ENCODE results near the gene GPR25.

GPR25 gene

DNA sequence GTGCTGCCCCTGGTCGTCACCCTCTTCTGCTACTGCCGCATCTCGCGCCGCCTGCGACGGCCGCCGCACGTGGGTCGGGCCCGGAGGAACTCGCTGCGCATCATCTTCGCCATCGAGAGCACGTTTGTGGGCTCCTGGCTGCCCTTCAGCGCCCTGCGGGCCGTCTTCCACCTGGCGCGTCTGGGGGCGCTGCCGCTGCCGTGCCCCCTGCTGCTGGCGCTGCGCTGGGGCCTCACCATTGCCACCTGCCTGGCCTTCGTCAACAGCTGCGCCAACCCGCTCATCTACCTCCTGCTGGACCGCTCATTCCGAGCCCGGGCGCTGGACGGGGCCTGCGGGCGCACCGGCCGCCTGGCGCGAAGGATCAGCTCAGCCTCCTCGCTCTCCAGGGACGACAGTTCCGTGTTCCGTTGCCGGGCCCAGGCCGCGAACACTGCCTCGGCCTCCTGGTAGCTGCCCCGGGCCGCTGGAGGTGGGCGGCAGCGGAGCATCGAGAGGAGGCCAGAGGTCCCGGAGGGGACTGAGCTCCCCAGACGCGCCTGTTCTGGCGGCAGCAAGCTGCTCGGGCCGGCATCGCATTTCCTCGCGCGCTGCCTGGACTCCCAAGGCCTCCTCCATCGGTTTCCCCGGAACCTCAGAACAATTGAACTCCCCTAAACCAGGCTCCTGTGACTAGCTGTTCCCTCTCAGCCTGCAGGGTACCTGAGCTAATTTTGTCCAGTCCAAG lies 1.1 kb downstream of the GPR25 start:
- DNase-seq, result no peak

DNA sequence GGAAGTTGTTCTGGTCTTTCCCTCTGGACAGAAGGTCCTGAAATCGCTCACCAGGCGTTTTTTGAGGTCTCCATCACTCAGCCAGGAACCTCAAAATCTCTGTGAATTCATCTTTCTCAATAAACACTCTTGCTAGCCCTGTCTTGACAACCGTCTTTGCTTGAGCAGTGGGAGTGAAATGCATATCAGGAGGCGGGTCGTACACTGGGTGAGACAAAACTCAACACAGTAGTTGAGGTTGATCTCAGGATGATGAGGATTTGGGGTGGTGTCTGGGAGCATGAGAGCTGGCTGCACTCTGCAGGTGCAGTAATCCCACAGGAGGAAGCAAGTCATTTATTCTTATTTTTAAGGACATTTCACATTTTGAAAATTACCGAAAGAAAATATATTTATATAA lies 1.9 kb downstream of the GPR25 start:
- DNase-seq, result no peak

DNA sequence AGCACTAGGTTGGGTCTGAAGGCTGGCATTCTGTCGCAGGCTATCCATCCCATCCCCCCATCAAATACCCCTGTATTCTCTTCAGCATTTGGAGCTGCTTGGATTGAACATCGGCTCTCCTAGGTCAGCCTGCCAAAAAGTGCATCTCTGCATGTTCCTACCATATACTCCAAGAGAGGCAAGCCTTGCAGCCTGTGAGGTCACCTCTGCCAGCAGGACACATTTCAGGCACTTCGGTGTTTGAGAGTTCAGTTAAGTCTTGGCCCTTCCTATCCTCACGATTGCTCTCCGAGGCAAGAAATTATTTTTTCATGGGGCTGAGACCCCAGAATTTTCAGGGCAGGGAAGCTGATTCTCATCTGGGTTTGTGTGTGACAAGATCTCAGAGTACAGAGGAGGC lies 2.6 kb downstream of the GPR25 start:
- DNase-seq, result no peak

DNA sequence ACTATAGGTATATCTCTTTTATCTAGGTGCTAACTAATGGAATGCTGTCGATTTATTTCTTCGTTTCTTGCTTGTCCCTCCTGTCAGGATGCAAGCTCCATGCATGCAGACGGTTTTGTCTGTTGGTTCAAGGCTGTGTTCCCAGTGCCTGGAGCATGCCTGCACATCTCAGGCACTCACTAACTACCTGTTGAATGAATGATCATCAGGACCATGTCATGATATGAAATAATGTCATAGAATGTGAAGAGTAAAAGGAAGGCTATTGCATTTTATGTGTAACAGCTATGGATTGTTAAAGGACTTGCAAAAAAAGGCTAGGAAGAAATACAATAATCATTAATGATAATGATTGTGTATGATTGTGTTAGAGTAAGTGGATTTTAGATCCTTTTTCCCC lies 4.2 kb downstream of the GPR25 start:
- DNase-seq, result no peak

DNA sequence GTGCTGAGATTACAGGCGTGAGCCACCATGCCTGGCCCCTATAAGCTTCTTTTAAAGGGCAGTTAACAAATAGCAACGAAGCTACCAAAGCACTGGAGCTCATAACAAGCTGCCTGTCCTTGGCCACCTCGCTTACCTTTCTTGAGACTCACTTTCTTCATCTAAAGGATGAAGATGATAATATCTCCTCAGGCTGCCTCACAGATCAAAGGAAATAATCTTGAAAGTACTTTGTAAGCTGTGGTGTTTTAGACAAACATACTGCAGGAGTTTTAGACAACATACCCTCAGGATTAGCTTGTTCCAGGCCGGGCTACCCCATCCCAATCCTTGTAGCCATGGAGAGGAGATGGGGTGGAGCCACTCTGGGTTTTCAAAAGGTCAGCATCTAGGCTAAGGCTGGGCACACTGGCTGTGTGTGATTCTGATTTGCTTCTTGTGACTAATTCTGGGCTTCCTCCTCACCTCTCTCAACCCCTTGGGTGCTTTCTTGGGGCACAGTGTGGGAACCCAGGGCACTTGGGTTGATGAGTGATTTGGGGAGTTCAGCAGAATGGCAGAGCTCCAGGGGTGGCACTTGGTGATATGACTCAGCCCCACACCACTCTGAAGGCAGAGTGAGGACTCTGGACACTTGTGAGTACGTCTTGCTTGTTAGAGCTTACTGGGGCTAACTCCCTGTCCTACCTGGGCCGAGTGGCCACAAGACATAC lies 5.2 kb downstream of the GPR25 start:
- DNase-seq, result no peak

DNA sequence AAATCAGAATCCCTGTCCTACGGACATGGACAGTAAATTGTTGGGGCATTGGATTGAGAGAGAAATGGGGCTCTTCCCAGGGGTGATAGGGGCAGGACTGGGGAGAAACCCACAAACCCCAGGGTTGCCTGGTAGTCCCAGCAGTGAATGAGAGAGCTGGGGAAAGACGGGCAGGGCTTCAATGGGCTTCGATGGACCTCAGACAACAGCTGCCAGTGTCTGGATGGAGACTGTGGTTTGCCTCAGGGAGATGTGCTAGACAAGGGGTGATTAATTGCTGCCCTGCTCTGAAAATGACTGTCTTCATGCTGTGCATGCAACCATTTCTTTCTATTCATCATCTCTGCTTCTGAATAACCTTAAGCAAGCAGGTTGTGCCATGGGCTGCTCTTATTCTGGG lies 7.4 kb downstream of the GPR25 start:
- DNase-seq, result no peak

DNA sequence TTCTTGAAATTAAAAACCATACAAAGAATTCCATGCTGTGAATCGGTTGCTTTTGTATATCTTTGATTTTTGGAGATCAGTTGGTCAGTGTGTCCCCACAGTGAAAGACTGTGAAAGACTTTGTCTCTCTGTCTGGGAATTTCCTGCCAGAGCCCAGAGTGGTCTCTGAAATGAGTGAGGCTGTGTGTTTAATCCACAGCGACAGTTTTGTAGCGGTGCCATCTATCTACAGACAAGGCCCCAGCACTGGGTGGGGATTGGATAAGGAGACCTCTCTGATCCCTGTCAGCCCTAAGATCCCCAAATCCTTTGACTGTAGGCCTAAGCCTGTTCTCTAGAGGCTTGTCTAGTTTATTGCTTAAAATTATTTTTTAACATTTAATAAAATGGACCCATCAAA lies 10.3 kb downstream of the GPR25 start:
- DNase-seq, result no peak

DNA sequence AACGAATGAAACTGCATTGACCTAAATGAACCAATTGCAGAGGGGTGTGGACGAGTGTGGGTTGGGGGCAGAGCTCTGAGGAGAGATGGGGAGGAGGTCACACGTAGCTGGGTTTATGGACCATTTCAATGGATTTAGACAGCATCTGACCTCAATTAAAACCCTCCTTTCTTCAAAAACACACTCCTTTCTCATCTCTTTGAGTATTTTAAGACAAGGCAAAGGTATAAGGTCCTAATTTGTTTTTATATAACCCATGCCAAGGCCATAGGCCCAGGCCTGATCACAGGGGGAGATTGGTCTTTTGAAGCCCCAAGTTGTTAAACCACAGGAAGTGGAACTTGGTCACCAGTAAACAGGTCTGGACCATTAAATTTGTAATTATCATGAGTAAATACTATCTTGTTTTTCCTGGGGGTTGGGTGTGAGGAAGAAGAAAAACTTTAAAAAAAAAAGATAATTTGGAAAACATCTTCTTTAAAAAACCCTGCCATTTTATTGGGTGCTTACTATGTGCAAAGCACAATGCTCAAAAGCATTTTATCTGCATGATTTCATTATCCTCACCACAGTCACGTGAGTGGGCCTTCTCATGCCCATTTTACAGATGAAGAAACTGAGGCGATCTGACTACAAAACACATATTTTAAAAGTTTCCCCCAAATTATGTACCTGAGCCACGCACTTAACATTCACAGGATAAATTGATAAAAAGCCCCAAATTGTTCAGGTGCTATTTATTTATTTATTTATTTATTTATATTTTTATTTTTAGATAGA lies 13.0 kb downstream of the GPR25 start:
- no peak for DNase-seq

DNA sequence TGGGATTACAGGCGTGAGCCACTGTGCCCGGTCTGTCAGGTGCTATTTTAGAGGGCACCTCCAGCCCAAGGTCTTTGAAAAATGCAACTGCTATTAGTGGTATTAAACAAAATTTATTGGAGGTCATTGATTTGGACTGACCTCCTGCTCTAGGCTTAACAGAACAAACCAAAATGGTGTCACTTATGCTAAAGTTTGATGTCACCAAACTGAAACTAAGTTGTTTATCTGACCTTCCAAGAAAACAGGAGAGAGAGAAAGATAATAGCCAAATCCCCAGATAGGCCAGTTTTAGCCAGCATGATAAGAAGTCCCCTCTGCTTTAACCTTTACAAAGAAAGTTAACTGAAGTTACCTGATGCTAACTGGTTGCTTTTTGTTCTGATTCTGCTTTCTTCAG lies 13.8 kb downstream of the GPR25 start:
- no peak for DNase-seq

DNA sequence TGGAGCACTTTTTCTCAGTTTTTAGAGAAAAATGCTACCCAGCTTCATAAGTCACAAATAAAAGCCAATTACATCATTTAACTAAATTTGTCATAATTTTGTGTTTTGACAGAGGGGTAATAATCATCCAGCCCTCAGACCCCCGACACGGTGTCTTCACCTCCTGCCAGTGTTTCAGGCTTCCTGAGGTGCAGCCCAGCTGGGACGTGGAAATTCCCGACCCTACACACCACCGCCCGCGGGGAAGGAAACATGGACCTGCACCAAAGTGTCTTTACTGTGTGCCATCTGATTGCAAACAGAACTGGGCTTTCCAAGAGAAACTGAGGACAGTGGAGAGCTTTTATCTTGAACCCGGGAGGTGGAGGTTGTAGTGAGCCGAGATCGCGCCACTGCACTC lies 14.3 kb downstream of the GPR25 start:
- DNase-seq, result no peak

DNA sequence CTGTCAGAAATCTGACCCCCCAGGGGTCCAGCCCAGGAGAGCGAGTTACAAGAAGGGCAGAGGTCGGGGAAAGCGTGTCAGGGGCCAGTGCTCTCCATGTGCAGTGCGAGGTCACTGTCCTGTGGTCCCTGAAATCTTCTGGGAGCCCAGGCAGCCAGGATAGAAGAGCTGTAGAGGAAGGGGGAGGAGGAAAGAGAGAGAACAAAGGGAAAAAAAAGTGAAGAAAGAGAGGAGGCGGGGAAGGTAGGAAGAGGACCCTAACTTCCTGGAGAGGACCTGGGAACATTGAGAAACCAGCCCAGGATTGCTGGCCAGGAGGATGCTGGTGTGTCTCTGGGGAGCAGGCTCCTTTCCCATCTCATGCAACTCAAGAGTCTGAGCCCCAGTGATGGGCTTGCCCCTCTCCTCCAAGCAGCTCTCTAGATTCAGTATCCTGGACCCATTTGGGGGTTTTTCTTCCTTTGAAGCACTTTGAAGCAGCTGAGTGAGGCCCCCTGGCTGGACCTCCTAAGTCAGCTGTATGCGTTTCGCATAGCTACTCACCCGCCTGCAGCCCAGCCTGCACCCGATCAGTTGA lies 15.1 kb downstream of the GPR25 start:
- no peak for DNase-seq

DNA sequence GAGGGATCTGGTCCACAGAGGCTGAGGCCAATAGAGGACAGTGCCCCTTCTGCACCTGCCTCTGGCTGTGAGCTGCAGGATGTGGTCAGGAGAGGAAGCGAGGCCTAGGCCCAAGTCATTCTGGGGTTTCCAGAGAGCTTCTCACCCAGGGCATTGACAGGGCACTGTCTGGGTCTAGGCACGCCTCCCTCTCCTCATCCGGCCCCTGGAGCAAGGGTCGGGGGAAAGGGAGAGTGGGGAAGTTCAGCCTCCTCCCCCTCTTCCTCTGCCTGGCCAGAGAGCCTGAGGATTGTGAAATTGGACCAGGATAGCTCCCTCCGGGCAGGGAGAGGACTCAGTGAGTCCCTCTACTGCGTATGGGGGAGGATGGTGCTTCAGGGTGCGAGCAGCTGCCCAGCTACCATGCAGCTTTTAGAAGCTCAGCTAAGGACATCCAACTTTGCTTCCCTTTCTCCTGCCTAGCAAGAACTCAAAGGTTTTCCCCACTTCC lies 15.6 kb downstream of the GPR25 start:
- DNase-seq, result no peak

DNA sequence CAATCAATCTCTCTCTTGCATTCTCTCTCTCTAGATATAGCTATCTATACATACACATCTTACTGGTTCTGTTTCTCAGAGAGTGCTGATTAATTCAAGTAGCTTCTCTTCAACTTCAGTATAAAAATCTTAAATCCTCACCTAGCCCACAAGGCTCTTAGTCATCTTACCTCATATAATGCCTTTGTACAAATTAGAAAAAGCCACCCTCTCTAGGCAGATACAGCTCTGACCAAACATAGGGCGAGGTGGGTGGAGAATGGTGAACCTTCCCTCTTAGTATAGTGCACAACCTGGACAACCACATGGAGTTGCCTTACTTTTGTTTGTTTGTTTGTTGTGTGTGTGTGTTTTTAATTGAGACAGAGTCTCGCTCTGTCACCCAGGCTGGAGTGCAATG lies 16.8 kb downstream of the GPR25 start:
- no peak for DNase-seq

DNA sequence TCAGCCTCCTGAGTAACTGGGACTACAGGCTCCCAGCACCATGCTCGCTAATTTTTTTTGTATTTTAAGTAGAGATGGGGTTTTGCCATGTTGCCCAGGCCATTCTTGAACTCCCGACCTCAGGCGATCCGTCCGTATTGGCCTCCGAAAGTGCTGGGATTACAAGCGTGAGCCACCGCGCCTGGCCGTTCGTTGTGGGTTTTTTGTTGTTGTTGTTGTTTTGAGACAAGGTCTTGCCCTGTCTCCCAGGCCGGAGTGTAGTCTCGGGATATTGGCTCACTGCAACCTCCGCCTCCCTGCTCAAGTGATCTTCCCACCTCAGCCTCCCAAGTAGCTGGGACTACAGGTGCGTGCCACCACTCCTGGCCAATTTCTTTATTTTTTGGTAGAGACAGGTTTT lies 17.2 kb downstream of the GPR25 start:
- no peak for DNase-seq

DNA sequence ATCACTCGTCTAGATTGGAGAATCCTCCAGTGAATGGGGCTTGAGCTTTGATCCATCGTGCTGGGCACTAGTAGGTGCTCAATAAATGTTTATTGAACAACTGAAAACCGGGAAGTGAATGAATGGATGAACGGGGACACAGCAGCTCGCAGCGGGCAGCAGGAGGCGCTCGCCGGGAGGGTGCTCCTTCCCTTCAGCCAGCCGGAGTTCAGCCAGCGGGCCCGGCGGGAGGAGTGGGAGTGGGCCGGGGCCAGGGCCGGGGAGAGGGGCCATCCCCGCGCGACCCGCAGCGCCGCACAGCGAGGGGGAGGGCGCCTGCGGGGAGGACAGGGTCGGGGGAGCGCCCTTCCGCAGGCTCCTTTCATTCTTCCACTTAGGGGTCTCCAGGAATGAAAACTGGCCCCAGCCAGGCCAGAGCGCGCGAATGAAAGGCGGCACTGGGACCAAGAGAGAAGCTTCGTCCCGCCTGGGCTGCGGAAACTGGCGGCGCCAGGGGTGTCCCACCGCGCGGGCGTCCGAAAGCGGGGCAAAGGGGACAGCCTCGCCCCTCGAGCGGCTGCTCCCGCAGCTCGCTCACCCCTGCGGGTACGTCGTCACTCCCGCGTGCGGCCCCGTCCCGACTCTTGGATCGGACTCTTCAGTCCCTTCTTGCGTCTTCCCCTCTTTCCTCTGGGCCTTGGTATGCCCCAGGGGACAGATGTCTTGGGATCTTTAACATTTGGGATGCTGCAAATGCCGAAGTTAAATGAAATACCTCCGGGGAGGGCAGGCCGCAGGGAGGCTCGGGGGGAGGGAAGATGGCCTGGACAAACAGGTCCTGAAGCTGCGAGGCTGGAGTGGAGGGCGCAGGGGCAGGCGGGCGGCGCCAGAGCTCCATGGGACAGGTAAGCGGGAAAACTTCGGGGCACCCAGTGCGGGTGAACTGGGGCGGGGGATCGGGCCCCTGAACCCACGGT lies 18.3 kb downstream of the GPR25 start:
- DNase-seq, result no peak

DNA sequence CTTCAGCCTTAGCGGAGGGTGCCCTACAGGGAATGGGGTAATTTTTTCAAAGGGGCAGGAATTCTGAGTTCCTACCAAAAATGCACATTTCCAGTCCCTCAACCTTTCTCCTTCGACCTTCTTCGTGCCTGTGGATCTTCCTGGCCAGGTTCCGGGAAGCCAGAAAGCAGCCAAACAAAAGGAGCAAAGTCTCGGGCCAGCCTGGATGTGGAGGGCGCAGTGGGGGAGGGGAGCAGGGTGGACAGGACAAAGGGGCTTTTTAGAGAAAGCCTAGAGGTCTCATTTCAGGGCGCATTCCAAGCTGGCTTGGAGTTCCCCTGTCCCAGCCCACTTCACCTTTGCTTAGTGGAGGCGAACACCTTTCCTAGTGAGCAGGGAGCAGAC lies 19.0 kb downstream of the GPR25 start:
- no peak for DNase-seq

DNA sequence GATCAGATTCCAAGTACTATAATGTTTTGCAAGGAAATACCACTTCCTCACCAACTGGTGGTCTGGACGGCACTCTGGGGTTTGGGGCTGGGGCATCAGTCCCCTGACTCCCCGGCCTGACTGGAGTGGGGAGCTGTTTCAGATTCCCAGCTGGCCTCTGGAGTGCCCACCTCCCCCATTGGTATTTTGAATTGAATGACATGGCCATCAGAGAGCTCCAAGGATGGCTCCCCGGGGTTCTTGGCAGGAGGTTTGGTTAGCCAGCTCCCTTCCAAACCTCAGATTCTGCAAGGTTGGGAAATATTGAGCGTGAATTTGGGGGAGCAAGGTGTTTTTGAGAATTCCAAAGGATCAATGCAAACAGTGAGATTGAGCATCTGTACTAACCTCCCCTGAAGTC lies 19.8 kb downstream of the GPR25 start:
- DNase-seq, result no peak

DNA sequence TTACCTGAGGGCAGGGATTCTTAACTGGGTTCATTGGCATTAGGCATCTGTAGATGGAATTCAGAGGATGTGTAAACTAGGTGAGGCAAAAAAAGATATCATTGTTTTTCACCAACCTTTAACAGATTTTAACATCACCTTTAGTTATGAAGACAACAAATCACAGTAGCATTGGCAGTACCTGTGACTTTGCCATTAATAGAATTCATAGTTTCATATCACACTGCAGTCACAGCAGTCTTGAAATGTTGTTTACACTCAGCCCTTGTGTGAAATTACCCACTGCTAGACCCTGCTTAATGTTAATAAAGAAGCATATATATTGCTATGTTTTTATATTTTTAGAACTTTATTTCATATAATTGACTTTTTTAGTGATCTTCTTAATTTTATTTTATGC lies 20.2 kb downstream of the GPR25 start:
- no peak for DNase-seq

DNA sequence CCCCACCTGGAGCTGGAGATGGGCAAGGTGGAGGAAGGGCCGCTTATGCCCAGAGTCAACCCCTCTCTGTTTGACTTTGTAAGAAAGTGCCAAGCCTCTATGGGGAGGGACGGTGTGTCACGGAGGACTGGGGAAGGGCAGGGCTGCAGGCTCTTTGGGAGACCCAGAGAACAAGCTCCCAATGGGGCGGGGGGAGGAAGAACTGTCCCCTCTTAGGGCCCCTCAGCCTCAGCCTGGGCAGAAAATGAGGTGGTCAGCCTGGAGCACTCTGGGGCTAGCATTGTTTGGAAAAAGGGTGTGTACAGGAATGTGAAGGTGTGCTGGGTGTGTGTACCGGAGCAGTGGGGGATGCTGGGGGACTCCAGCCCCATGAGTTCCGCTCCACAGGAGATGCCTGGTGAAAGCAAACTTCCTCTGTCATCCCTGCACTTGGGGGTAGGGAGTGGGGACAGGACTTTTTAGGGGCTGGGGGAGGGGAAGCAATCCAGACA lies 20.7 kb downstream of the GPR25 start:
- no peak for DNase-seq

DNA sequence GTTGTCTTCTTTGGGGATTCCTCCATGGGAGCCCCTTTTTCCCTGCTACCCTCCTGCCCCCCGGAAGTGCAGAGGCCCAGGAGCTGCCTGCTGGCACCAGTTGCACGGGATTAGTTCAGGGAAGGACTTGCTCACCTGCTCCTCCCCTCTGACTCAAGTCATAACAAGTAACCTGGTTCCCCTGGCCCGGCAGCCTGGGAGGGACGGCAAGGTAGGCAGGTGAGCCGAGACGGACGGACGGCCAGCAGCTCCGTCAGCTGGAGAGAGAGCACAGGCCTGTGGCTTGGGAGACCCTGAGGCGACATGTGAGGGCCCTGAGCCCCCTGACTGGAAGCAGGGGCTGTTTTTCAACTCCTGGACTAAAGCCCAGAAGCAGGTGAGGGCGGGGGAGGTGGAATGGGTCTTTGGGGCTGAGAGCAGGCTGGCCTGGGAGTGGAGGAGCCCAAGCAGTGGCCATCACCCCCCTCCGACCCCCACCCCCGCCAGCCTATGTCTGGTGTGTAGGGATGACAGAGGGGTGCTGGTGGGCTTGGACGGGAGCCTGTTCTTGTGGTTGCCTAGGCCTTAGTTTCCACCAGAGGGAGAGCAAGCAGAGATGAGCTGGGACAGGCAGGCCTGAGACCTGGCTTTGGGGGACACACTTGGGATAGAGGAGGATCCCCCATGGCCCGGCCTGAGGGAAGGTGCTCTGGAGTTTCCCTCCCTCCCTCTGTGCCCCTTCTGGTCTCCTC lies 22.1 kb downstream of the GPR25 start, which contains the start of gene INAVA:
Gene INAVA, plus strand, starts transcription at position 189 of the 731 bp plus-strand sequence. CDS start 3,501 bp downstream, outside the sequence.
- DNase-seq, result no peak

DNA sequence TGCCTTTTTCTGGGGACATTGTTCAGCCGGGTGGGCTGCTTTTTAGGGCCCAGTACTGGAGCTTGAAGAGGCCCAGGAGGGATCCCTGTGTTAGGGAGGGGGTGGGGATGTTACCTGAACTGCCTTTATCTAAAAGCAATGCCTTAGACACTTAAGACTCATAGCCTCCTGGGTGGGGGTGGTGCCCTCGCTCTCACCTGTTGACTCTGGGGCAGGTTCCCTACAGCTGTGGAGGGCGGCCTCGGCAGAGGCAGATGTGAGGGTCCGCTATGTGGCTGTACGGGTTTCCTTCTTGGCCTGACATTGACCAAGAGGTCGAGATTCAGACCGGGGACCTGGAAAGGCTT lies 22.6 kb downstream of the GPR25 start:
- DNase-seq, result no peak

All from NCI-H1436 treated with DMSO at 0.1 percent for 48 hours (cell line).